ENCODE results near the gene UCK1.

The UCK1 gene

DNA sequence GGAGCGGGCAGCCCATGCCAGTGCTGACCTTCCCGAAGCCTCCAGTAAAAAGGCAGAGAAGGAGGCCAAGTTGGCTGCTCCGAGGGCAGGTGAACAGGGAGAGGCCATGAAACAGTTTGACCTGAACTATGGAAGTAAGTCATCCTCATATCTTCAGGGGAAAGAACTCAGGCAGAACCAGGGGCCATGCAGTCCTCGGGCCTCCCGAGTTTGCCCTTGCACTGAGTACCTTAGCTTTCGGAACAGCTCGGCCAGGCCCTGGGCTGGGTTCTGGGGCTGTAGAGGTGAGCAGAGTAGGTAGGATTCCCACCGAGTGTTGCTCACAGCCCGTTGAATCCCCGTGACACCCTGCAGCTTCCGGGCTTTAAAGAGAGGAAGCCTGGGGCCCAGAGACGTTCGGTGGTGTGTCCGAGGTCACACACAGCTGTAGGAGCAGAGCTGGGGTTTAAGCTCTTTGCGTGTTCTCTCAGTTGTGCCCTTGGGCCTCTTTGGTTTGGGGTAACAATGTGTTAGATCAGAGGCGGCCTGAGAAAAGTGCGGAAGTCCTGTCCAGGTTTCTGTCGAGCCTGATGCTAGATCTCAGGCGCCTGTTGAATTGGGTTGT, 53.1 kb downstream of the UCK1 start:
- Histone ChIP-seq H3K36me3 (replicated peaks; ENCODE audit: low read depth, low read length) (peaks cover 76% of the 10 kb centered on the region), H3K27me3 (ENCODE audit: low read depth, low read length) (no peaks in the 10 kb centered on the region), H3K27ac (ENCODE audit: low read length) (no peak overlapping the region), H3K9me3 (ENCODE audit: insufficient read depth, low read length) (no peaks in the 10 kb centered on the region), H3K4me2 (ENCODE audit: low read length) (no peak overlapping the region), H4K20me1 (ENCODE audit: insufficient read depth, low read length) (no peaks in the 10 kb centered on the region), H2AFZ (ENCODE audit: low read depth, low read length) (no peak overlapping the region), H3K4me3 (ENCODE audit: low read length) (no peak overlapping the region), H3K9ac (ENCODE audit: low read length) (no peak overlapping the region), H3K79me2 (ENCODE audit: low read length) (peaks cover 6% of the 10 kb centered on the region; the same call in 1 of the 2 replicates), H3K4me1 (ENCODE audit: low read length) (no peaks in the 10 kb centered on the region)
- TF ChIP-seq EZH2phosphoT487 (IDR thresholded peaks at IDR 0.05; ENCODE audit: low read depth), result no peak
- TF ChIP-seq, protein P1, sequence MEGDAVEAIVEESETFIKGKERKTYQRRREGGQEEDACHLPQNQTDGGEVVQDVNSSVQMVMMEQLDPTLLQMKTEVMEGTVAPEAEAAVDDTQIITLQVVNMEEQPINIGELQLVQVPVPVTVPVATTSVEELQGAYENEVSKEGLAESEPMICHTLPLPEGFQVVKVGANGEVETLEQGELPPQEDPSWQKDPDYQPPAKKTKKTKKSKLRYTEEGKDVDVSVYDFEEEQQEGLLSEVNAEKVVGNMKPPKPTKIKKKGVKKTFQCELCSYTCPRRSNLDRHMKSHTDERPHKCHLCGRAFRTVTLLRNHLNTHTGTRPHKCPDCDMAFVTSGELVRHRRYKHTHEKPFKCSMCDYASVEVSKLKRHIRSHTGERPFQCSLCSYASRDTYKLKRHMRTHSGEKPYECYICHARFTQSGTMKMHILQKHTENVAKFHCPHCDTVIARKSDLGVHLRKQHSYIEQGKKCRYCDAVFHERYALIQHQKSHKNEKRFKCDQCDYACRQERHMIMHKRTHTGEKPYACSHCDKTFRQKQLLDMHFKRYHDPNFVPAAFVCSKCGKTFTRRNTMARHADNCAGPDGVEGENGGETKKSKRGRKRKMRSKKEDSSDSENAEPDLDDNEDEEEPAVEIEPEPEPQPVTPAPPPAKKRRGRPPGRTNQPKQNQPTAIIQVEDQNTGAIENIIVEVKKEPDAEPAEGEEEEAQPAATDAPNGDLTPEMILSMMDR (IDR thresholded peaks at IDR 0.05; ENCODE audit: low read depth, low read length), result no peak

DNA sequence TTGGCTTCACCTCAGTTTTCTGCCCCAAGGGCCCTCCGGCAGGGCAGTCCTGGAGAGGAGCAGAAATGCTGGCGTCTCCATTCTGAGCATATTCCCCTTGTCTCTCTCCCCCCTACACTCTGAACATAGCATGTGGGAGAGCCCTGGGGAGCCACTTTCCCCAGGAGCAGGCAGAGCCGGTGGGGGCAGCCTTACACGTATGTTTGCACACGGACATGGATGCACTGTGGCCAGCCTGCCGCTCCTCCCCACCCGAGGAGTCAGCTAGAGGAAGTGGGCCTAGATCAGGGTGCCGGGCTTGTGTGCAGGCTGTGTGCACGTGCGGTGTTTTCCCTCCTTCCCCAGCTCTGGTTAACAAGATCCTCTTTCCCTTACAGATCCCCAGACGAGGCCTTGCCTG, 53.7 kb downstream of the UCK1 start:
- no peaks in the 10 kb centered on the region for H3K27me3 ChIP-seq (ENCODE audit: low read depth, low read length)
- peaks cover 76% of the 10 kb centered on the region for H3K36me3 ChIP-seq (replicated peaks; ENCODE audit: low read depth, low read length)
- no peak overlapping the region for H3K4me2 ChIP-seq (ENCODE audit: low read length)
- no peak overlapping the region for H2AFZ ChIP-seq (ENCODE audit: low read depth, low read length)
- peaks cover 7% of the 10 kb centered on the region; the same call in 1 of the 2 replicates for H3K79me2 ChIP-seq (ENCODE audit: low read length)
- TF ChIP-seq, protein P1 (IDR thresholded peaks at IDR 0.05; ENCODE audit: low read depth, low read length), result no peak
- TF ChIP-seq EZH2phosphoT487 (IDR thresholded peaks at IDR 0.05; ENCODE audit: low read depth), result no peak
- H3K27ac ChIP-seq (ENCODE audit: low read length), result no peak overlapping the region
- H3K9ac ChIP-seq (ENCODE audit: low read length), result no peak overlapping the region
- no peaks in the 10 kb centered on the region for H3K9me3 ChIP-seq (ENCODE audit: insufficient read depth, low read length)
- no peak overlapping the region for H3K4me3 ChIP-seq (ENCODE audit: low read length)
- 0 out of 2 replicates have a peak, but pooled peaks cover 2% of the 10 kb centered on the region for H4K20me1 ChIP-seq (ENCODE audit: insufficient read depth, low read length)
- no peaks in the 10 kb centered on the region for H3K4me1 ChIP-seq (ENCODE audit: low read length)

DNA sequence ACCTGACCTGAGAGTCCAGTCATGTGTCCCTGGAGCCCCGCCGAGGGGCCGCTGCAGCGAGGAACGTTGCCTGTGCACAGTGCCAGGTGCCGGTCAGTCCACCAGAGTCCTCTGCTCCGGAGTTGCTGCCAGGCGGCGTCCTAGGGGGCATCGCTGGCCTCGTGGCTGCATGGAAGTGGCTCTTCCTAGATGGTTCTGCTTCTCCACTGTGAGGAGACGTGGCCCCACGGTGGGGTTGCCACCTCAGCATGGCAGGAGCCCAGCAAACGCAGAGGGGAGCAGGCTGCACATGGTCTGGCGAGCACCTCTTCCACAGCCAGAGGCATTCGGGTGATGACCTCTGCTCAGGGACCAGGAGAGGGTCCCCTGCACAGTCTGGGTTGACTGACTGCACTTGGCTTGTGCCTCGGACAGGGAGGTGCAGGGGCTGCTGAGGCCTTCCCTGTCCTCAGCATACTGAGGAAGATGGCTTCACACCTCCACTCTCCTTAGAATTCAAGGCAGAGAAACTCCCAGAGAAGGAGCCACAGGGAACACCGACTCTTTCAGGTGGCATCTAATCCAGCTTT, 54.2 kb downstream of the UCK1 start:
- H3K4me3 ChIP-seq (ENCODE audit: low read length), result no peak overlapping the region
- 0 out of 2 replicates have a peak, but pooled peaks cover 2% of the 10 kb centered on the region for H4K20me1 ChIP-seq (ENCODE audit: insufficient read depth, low read length)
- H3K36me3 ChIP-seq (replicated peaks; ENCODE audit: low read depth, low read length), result peaks cover 71% of the 10 kb centered on the region
- no peak overlapping the region for H3K27ac ChIP-seq (ENCODE audit: low read length)
- peaks cover 7% of the 10 kb centered on the region for H3K79me2 ChIP-seq (ENCODE audit: low read length)
- no peak for TF ChIP-seq EZH2phosphoT487 (IDR thresholded peaks at IDR 0.05; ENCODE audit: low read depth)
- TF ChIP-seq, protein P1 (IDR thresholded peaks at IDR 0.05; ENCODE audit: low read depth, low read length), result no peak
- H3K9me3 ChIP-seq (ENCODE audit: insufficient read depth, low read length), result no peaks in the 10 kb centered on the region
- H3K9ac ChIP-seq (ENCODE audit: low read length), result no peak overlapping the region
- no peaks in the 10 kb centered on the region for H3K27me3 ChIP-seq (ENCODE audit: low read depth, low read length)
- no peak overlapping the region for H3K4me2 ChIP-seq (ENCODE audit: low read length)
- no peak overlapping the region for H2AFZ ChIP-seq (ENCODE audit: low read depth, low read length)
- no peaks in the 10 kb centered on the region for H3K4me1 ChIP-seq (ENCODE audit: low read length)

DNA sequence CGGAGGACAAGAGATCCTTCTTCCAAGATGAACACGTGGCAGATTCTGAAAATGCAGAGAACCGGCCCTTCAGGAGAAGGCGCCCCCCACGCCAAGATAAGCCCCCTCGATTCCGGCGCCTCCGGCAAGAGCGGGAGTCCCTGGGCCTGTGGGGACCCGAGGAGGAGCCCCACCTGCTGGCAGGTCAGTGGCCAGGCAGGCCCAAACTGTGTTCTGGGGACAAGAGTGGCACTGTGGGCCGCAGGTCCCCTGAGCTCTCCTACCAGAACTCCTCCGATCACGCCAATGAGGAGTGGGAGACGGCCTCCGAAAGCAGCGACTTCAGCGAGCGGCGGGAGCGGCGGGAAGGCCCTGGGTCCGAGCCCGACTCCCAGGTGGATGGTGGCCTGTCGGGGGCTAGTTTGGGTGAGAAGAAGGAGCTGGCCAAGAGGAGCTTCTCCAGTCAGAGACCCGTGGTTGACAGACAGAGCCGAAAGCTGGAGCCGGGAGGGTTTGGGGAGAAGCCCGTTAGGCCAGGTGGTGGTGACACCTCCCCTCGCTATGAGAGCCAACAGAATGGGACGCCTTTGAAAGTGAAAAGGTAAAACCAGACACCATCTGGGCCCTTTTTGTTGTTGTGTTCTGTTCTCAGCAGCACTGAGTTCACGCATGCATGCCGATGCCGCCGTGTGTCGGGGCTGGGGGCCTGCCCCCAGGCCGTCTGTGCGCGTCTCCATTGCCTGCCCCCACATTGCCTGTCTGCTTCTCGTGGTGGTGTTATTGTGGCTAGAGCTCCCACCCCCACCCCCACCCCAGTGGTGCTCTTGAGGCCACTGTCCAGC, 54.9 kb downstream of the UCK1 start:
- H3K36me3 ChIP-seq (replicated peaks; ENCODE audit: low read depth, low read length), result peaks cover 76% of the 10 kb centered on the region
- no peak overlapping the region for H3K9ac ChIP-seq (ENCODE audit: low read length)
- H4K20me1 ChIP-seq (ENCODE audit: insufficient read depth, low read length), result peaks cover 6% of the 10 kb centered on the region; the same call in 1 of the 2 replicates
- no peak overlapping the region for H3K4me3 ChIP-seq (ENCODE audit: low read length)
- peaks cover 12% of the 10 kb centered on the region for H3K79me2 ChIP-seq (ENCODE audit: low read length)
- H3K4me1 ChIP-seq (ENCODE audit: low read length), result no peaks in the 10 kb centered on the region
- H3K27ac ChIP-seq (ENCODE audit: low read length), result no peak overlapping the region
- no peaks in the 10 kb centered on the region for H3K27me3 ChIP-seq (ENCODE audit: low read depth, low read length)
- H3K4me2 ChIP-seq (ENCODE audit: low read length), result no peak overlapping the region
- TF ChIP-seq, protein P1 (IDR thresholded peaks at IDR 0.05; ENCODE audit: low read depth, low read length), result peak; percentile 41
- no peak for TF ChIP-seq EZH2phosphoT487 (IDR thresholded peaks at IDR 0.05; ENCODE audit: low read depth)
- H3K9me3 ChIP-seq (ENCODE audit: insufficient read depth, low read length), result no peaks in the 10 kb centered on the region
- H2AFZ ChIP-seq (ENCODE audit: low read depth, low read length), result no peak overlapping the region

All from OCI-LY3 (cell line).